H1 (cell line): ENCODE results near the gene APBA2. TPM values are rescaled to one million over a fixed set of nuclear protein-coding genes. Genes with fewer than 3 reads are reported as not detected.

Experiments used
- CTCF ChIA-PET: fragments of 300-600 bp; sonication (Branson Sonifier 250); formaldehyde crosslinking; loops from one replicate; lab custom pipeline; 2021; ENCODE audit not compliant: partially characterized antibody; lab: Charles Lee
- POLR2A ChIA-PET: fragments of 300-600 bp; sonication (Branson Sonifier 250); formaldehyde crosslinking; loops from one replicate; lab custom pipeline; 2021; ENCODE audit warnings: inconsistent platforms; ENCODE audit not compliant: partially characterized antibody; lab: Charles Lee
- DNase-seq, 2 experiments: peaks; one replicate each; pipeline versions ENCODE4 v3.0.0 to v3.0.0-alpha.2; 2010 to 2022; ENCODE audit warnings: low spot score in 2 of 2, low read depth in 1 of 2, mixed read lengths in 1 of 2
- FAIRE-seq: peaks from 2 replicates; lab custom pipeline; 2011; peaks lifted over from hg19 to GRCh38; lab: Jason Lieb, UNC
- H2AFZ ChIP-seq: 2 replicates; pipeline ENCODE4 v1.8.1; 2012; ENCODE audit warnings: low read length, inconsistent platforms
- H2AK5ac ChIP-seq: 2 replicates; pipeline ENCODE4 v1.6.1; 2013; ENCODE audit warnings: low read depth, low read length
- H2BK120ac ChIP-seq: replicated peaks from 2 replicates; pipeline ENCODE3; 2013; ENCODE audit warnings: low read depth, low read length, inconsistent platforms
- H2BK12ac ChIP-seq: 2 replicates; pipeline ENCODE4 v1.6.1; 2013; ENCODE audit warnings: low read depth, low read length
- H2BK15ac ChIP-seq: 2 replicates; pipeline ENCODE4 v1.6.1; 2013; ENCODE audit warnings: low read length
- H2BK20ac ChIP-seq: 2 replicates; pipeline ENCODE4 v1.6.1; 2013; ENCODE audit warnings: low read length
- H2BK5ac ChIP-seq: 2 replicates; pipeline ENCODE4 v1.6.1; 2013; ENCODE audit warnings: low read depth, low read length
- H3K14ac ChIP-seq: 2 replicates; pipeline ENCODE4 v1.6.1; 2013; ENCODE audit warnings: inconsistent platforms; ENCODE audit not compliant: insufficient read length
- H3K18ac ChIP-seq: 2 replicates; pipeline ENCODE4 v1.6.1; 2013; ENCODE audit warnings: low read length; ENCODE audit errors: extremely low read depth
- H3K23ac ChIP-seq: 2 replicates; pipeline ENCODE4 v1.6.1; 2013; ENCODE audit warnings: inconsistent platforms; ENCODE audit not compliant: insufficient read length
- H3K23me2 ChIP-seq: 2 replicates; pipeline ENCODE4 v1.6.1; 2013; ENCODE audit warnings: low read depth, low read length
- H3K27ac ChIP-seq: 2 replicates; pipeline ENCODE4 v1.6.1; 2011; ENCODE audit warnings: low read depth, low read length, inconsistent platforms
- H3K27me3 ChIP-seq, 4 experiments: replicated peaks in 1 of 4; 1 replicate in 1 of 4; 2 replicates in 3 of 4; pipeline versions ENCODE4 v1.6.1 to v1.8.1; 2011 to 2013; ENCODE audit warnings: low read length in 3 of 4, mild to moderate bottlenecking in 3 of 4, inconsistent platforms in 2 of 4, mixed read lengths in 2 of 4, moderate library complexity in 1 of 4; ENCODE audit not compliant: control insufficient read depth in 3 of 4, insufficient read depth in 3 of 4; ENCODE audit errors: extremely low read depth in 1 of 4
- H3K36me3 ChIP-seq, 4 experiments: 2 replicates each; pipeline versions ENCODE4 v1.6.1 to v1.8.1; 2011 to 2013; ENCODE audit warnings: mild to moderate bottlenecking in 4 of 4, low read length in 3 of 4, moderate library complexity in 2 of 4, control low read depth in 1 of 4, inconsistent platforms in 1 of 4; ENCODE audit not compliant: insufficient read depth in 4 of 4, control insufficient read depth in 2 of 4
- H3K4ac ChIP-seq: replicated peaks from 2 replicates; pipeline ENCODE3; 2013; ENCODE audit warnings: low read length, low read depth, mixed read lengths, inconsistent platforms; ENCODE audit not compliant: insufficient read length
- H3K4me1 ChIP-seq, 4 experiments: replicated peaks in 1 of 4; 1 replicate in 1 of 4; 2 replicates in 3 of 4; pipeline versions ENCODE4 v1.6.1 to v1.8.1; 2011 to 2013; ENCODE audit warnings: low read length in 3 of 4, inconsistent platforms in 2 of 4, mixed read lengths in 1 of 4; ENCODE audit not compliant: insufficient read depth in 4 of 4, control insufficient read depth in 3 of 4
- H3K4me2 ChIP-seq, 2 experiments: 2 replicates each; pipeline versions ENCODE4 v1.6.1 to v1.8.1; 2011 to 2013; ENCODE audit warnings: low read depth in 2 of 2, low read length in 2 of 2, control low read depth in 1 of 2, inconsistent platforms in 1 of 2, mild to moderate bottlenecking in 1 of 2; ENCODE audit not compliant: insufficient read depth in 1 of 2
- H3K4me3 ChIP-seq, 4 experiments: fragments of 200-600, 300-600 bp in 1 of 4; sonication (generic), shearing (Covaris generic), sonication (Bioruptor Twin) in 1 of 4; 2 replicates each; pipeline versions ENCODE4 v1.5.1 to v1.8.1; 2011 to 2016; ENCODE audit warnings: low read length in 4 of 4, low read depth in 3 of 4, control low read depth in 2 of 4, inconsistent platforms in 2 of 4, mild to moderate bottlenecking in 2 of 4, mixed read lengths in 1 of 4, moderate library complexity in 1 of 4; ENCODE audit not compliant: insufficient read depth in 2 of 4; ENCODE audit errors: extremely low read depth in 1 of 4
- H3K56ac ChIP-seq: replicated peaks from 2 replicates; pipeline ENCODE3; 2013; ENCODE audit warnings: low read depth, mild to moderate bottlenecking, mixed read lengths, low read length, inconsistent platforms; ENCODE audit not compliant: insufficient read length
- H3K79me1 ChIP-seq: 2 replicates; pipeline ENCODE4 v1.6.1; 2013; ENCODE audit warnings: low read depth, low read length, control low read depth
- H3K79me2 ChIP-seq, 2 experiments: 2 replicates each; pipeline versions ENCODE4 v1.6.1 to v1.8.1; 2012 to 2013; ENCODE audit warnings: low read length in 2 of 2, mild to moderate bottlenecking in 2 of 2, inconsistent platforms in 1 of 2; ENCODE audit not compliant: insufficient read depth in 2 of 2, control insufficient read depth in 1 of 2
- H3K9ac ChIP-seq, 4 experiments: replicated peaks in 1 of 4; 1 replicate in 1 of 4; 2 replicates in 3 of 4; pipeline versions ENCODE4 v1.6.1 to v1.8.1; 2011 to 2013; ENCODE audit warnings: low read depth in 3 of 4, low read length in 3 of 4, control low read depth in 2 of 4, mild to moderate bottlenecking in 2 of 4, moderate library complexity in 2 of 4, inconsistent platforms in 1 of 4; ENCODE audit errors: extremely low read depth in 1 of 4
- H3K9me3 ChIP-seq, 2 experiments: 2 replicates each; pipeline versions ENCODE4 v1.6.1 to v1.8.1; 2012 to 2013; ENCODE audit warnings: mild to moderate bottlenecking in 2 of 2, moderate library complexity in 2 of 2, control low read depth in 1 of 2, inconsistent platforms in 1 of 2, low read depth in 1 of 2, low read length in 1 of 2, mixed read lengths in 1 of 2; ENCODE audit not compliant: insufficient read depth in 2 of 2
- H4K20me1 ChIP-seq, 2 experiments: replicated peaks in 1 of 2; 2 replicates each; pipeline versions ENCODE3 to v1.8.1; 2011 to 2013; ENCODE audit warnings: inconsistent platforms in 2 of 2, low read length in 2 of 2, mild to moderate bottlenecking in 1 of 2; ENCODE audit not compliant: insufficient read depth in 2 of 2, control insufficient read depth in 1 of 2
- H4K5ac ChIP-seq: 2 replicates; pipeline ENCODE4 v1.6.1; 2013; ENCODE audit warnings: low read length, low read depth, mixed read lengths, inconsistent platforms; ENCODE audit not compliant: insufficient read length
- H4K8ac ChIP-seq: 2 replicates; pipeline ENCODE4 v1.8.0; 2013; ENCODE audit warnings: mild to moderate bottlenecking, moderate library complexity, low read length, inconsistent platforms; ENCODE audit not compliant: insufficient read depth; ENCODE audit errors: extremely low read depth
- H4K91ac ChIP-seq: replicated peaks from 2 replicates; pipeline ENCODE3; 2013; ENCODE audit warnings: low read length, mixed read lengths, inconsistent platforms; ENCODE audit not compliant: insufficient read length
- BRCA1 ChIP-seq: IDR thresholded peaks from 2 replicates; pipeline ENCODE4 v1.6.1; 2012; ENCODE audit warnings: low read depth, low read length, improper control_type of control experiment
- EP300 ChIP-seq, 2 experiments: IDR thresholded peaks; 1 replicate in 1 of 2; 2 replicates in 1 of 2; pipeline ENCODE4 v1.6.1; 2011 to 2012; ENCODE audit warnings: low read depth in 2 of 2, low read length in 2 of 2, mild to moderate bottlenecking in 2 of 2, borderline replicate concordance in 1 of 2, inconsistent platforms in 1 of 2, moderate library complexity in 1 of 2
- JUN ChIP-seq: IDR thresholded peaks from 2 replicates; pipeline ENCODE4 v1.6.1; 2011; ENCODE audit warnings: low read depth, mild to moderate bottlenecking, improper control_type of control experiment, low read length
- KDM4A ChIP-seq: IDR thresholded peaks from one replicate; pipeline ENCODE4 v1.7.1; 2012; ENCODE audit warnings: low read depth, mild to moderate bottlenecking, moderate library complexity, low read length, inconsistent platforms; ENCODE audit not compliant: severe bottlenecking
- MAFK ChIP-seq: IDR thresholded peaks from 2 replicates; pipeline ENCODE4 v1.6.1; 2012; ENCODE audit warnings: low read depth, mild to moderate bottlenecking, improper control_type of control experiment, low read length
- PHF8 ChIP-seq: fragments of 200-600 bp; sonication (generic); conservative IDR thresholded peaks from 2 replicates; pipeline ENCODE4 v1.7.1; 2012; ENCODE audit warnings: low read depth, mild to moderate bottlenecking, inconsistent platforms, low read length, moderate library complexity
- POU5F1 ChIP-seq: IDR thresholded peaks from 2 replicates; pipeline ENCODE4 v1.6.1; 2011; ENCODE audit warnings: low read depth, mild to moderate bottlenecking, low read length, moderate library complexity
- RXRA ChIP-seq: IDR thresholded peaks from 2 replicates; pipeline ENCODE4 v1.6.1; 2011; ENCODE audit warnings: low read depth, mild to moderate bottlenecking, low read length, moderate library complexity; ENCODE audit not compliant: insufficient read depth
- SAP30 ChIP-seq: fragments of 300-600 bp; sonication (generic); IDR thresholded peaks from 2 replicates; pipeline ENCODE4 v1.7.1; 2012; ENCODE audit warnings: low read length, moderate library complexity, mild to moderate bottlenecking, inconsistent platforms; ENCODE audit not compliant: insufficient read depth, insufficient replicate concordance
- SIN3A ChIP-seq, 2 experiments: IDR thresholded peaks in 1 of 2; conservative IDR thresholded peaks in 1 of 2; 2 replicates each; pipeline ENCODE4 v1.6.1; 2011 to 2012; ENCODE audit warnings: low read length in 2 of 2, improper control_type of control experiment in 1 of 2, low read depth in 1 of 2, mild to moderate bottlenecking in 1 of 2
- USF2 ChIP-seq: IDR thresholded peaks from 2 replicates; pipeline ENCODE4 v1.6.1; 2011; ENCODE audit warnings: low read length, improper control_type of control experiment
- WGBS, 2 experiments: shearing (Covaris generic) in 1 of 2; methylation state at CpG; one replicate each; pipeline versions ENCODE4 v1.1.6 to v1.1.7; 2013 to 2015; ENCODE audit warnings: low lambda C conversion rate in 2 of 2, mixed read lengths in 2 of 2, inconsistent platforms in 1 of 2, low coverage in 1 of 2, missing lambda C conversion rate in 1 of 2; ENCODE audit not compliant: insufficient replicate concordance in 2 of 2, insufficient coverage in 1 of 2, insufficient read length in 1 of 2; ENCODE audit errors: extremely low coverage in 1 of 2, missing lambda C conversion rate in 1 of 2; 5-methylcytosine and 5-hydroxymethylcytosine counted together
- polyA plus RNA-seq, 7 experiments: library from polyadenylated mRNA; depleted of rRNA in 3 of 7; stranded (reverse) in 5 of 7; unstranded in 2 of 7; fragments of >200 nt in 5 of 7; fragments of 200-250 nt in 2 of 7; gene quantifications; 1 replicate in 5 of 7; 2 replicates in 1 of 7; 4 replicates in 1 of 7; pipeline versions ENCODE4 v1.2.1 to v1.2.3, GENCODE V29; 2011 to 2013; ENCODE audit warnings: missing spikeins in 2 of 7, mixed read lengths in 2 of 7
- total RNA-seq: library from RNA; stranded (reverse); fragmentation: NEBNext Ultra II Directional; extraction: Animal tissue kit (Norgen Biotek cat#: 25700); gene quantifications from 2 replicates; pipeline ENCODE4 v1.2.1, GENCODE V29; 2021

The APBA2 gene
- total and polyA plus RNA-seq, 2 of the 8 experiments (the other 6 are each of a cell fraction or from before 2014, with no cell fraction given), result 15.5 to 19.0 TPM

GRCh38 chr15:29131840-29132420 is 246.2 kb downstream of the APBA2 start:
- no peak overlapping the region for H4K91ac ChIP-seq
- H3K23ac ChIP-seq, result no peak overlapping the region
- no peak overlapping the region for H3K18ac ChIP-seq
- no peak overlapping the region for H3K14ac ChIP-seq
- H3K23me2 ChIP-seq, result no peaks in the 10 kb centered on the region
- H3K56ac ChIP-seq, result no peak overlapping the region
- H3K9ac ChIP-seq, result no peak overlapping the region
- no peak overlapping the region for H4K5ac ChIP-seq
- no peak overlapping the region for H2AFZ ChIP-seq
- H3K27ac ChIP-seq, result no peak overlapping the region
- peaks cover 0 to 3% (median under 1%) of the 10 kb centered on the region in 4 experiments; a peak in 4 of 7 replicates for H3K4me1 ChIP-seq
- no peak overlapping the region for H2BK20ac ChIP-seq
- FAIRE-seq (no peak), DNase-seq (no peak)
- H3K9me3 ChIP-seq, result no peaks in the 10 kb centered on the region
- H3K36me3 ChIP-seq, result no peaks in the 10 kb centered on the region
- H2BK15ac ChIP-seq, result no peak overlapping the region
- H2BK12ac ChIP-seq, result no peak overlapping the region
- 92% methylated on average over 13 of the region's 23 CpGs; no CpG with 5 or more reads in 1 of the 2 experiments for WGBS, 2 experiments
- H2AK5ac ChIP-seq, result no peak overlapping the region
- no peak overlapping the region for H3K4me3 ChIP-seq
- no peak overlapping the region for H3K4ac ChIP-seq
- POLR2A ChIA-PET, result interaction anchor here (3.5 kb wide), 1 partner anchor 11 kb away, joined by 8 read pairs; no protein-coding TSS in a partner anchor
- no peak overlapping the region for H4K8ac ChIP-seq
- H4K20me1 ChIP-seq, result no peaks in the 10 kb centered on the region
- CTCF ChIA-PET, result interaction anchor here (0.7 to 0.9 kb wide), 3 partner anchors 11 to 30 kb away, joined by 3 read pairs; no protein-coding TSS in a partner anchor
- no peaks in the 10 kb centered on the region for H3K79me2 ChIP-seq
- no peak overlapping the region for H2BK5ac ChIP-seq
- H2BK120ac ChIP-seq, result no peak overlapping the region
- no peak overlapping the region for H3K4me2 ChIP-seq
- H3K27me3 ChIP-seq, result no peaks in the 10 kb centered on the region
- no peaks in the 10 kb centered on the region for H3K79me1 ChIP-seq
- TF ChIP-seq SIN3A (conservative IDR thresholded peaks at IDR 0.05 in 1 of 2, IDR thresholded peaks at IDR 0.05 in 1 of 2; ENCODE audit: low read depth in 1 of 2, low read length in 2 of 2), result no peak
- no peak for TF ChIP-seq POU5F1
- TF ChIP-seq PHF8, result no peak
- no peak for TF ChIP-seq USF2
- TF ChIP-seq BRCA1, result no peak
- no peak for TF ChIP-seq JUN
- no peak for TF ChIP-seq EP300 (IDR thresholded peaks at IDR 0.05; ENCODE audit: borderline replicate concordance in 1 of 2, low read depth in 2 of 2, low read length in 2 of 2)
- no peak for TF ChIP-seq KDM4A
- no peak for TF ChIP-seq MAFK
- no peak for TF ChIP-seq RXRA
- no peak for TF ChIP-seq SAP30
